NCI-H146 treated with DMSO at 0.1 percent for 48 hours (cell line): Measurements from ENCODE around the gene FGF16.
"Not testable (repeated sequence)": the region's sequence is repeated elsewhere in the genome, so short reads cannot be mapped to it uniquely, and the experiment has no call there.

Experiments
- DNase-seq: peaks from one replicate; lab custom pipeline; 2025; ENCODE audit not compliant: unreplicated experiment; lab: John Stamatoyannopoulos, UW

FGF16 gene

DNA sequence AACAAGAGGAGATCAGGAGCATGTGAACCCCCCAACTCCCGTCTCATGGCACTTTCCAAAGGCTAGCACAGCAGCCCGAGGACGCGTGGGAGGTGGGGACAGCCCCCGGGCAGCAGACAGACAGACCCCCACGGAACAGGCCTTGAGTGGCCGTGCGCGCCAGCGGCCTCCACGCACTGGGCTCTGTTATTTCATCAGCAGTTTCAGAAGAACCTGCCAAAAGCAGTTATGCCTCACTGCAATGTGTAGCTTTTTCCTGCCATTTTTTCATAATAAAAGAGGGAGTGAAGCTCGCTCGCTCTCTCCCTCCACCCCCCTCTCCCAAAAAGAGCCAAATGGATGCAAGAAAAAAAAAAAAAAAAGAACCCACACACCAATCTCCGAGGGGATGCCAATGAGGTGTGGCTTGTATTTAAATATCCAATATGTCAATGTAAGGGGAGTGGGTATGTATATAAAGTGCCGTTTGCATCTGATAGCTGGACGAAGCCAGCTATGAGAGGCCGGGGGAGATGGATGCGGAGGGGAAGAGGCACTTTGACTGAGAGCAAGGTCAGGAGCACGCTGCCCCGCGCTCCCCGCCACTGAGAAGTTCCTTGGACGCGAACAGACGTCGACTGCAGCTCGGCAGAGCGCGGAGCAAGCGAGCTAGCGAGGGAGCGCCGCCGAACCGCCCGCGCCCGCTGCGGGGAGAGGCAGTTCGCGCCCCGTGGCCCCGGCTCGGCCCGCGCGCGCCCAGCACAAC, at the start of gene FGF16:
Gene FGF16 (plus strand): TSS at position 482 of the 745 bp plus-strand sequence. CDS start 286 bp downstream, outside the sequence.
- DNase-seq: no peak

DNA sequence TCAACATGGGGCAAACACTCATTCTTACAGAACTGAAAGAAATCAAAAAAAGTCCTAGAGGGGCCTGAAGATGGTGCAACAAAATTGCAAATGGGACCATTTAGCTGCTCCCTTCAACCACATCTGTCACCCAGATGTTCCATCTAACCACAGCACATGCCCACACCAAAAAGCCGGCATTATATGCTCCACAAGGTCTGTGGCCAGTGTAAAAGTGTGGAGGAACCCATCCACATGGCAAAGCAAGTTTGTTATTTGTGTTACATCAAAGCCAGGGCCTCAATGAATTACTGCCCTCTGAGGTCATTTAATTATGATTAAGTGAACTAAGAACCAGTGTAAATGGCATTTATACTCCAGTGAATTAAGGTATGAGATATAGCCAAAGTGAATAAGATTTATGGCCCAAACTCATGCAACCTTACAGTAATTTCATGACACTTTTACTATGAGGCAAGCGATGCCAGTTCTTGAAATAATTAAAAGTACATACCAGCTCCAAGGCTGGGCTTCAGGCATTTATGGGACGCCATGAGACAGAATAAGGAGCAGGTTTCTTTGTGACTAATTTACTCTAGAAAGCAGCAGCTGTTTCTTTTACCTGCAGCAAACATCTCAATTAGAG, 48.7 kb upstream of the FGF16 start:
- DNase-seq: no peak

DNA sequence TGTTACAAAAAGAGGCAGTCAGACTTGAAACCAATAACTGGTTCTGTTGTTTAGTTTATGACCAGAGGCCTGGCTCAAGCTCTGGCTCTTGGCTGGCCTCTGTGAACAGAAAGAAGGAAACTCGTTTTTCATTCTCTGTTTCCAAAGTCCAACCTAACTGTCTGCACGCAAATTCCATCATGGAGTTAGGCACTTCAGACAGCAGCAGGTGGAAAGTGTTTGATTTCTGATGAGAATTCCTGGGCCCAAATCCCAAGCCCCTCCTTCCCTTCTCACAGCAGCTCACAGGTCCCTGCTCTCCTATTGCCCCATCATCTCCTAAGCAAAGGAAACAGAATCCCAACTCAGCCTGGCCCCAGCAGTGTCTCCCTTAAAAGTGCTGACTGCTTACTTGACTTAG, 42.8 kb upstream of the FGF16 start:
- no peak for DNase-seq

DNA sequence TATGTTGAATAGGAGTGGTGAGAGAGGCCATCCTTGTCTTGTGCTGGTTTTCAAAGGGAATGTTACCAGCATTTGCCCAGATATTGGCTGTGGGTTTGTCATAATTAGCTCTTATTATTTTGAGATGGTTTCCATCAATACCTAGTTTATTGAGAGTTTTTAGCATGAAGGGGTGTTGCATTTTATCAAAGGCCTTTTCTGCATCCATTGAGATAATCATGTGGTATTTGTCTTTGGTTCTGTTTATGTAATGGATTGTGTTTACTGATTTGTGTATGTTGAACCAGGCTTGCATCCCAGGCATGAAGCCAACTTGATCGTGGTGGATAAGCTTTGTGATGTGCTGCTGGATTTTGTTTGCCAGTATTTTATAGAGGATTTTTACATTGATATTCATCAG, 39.4 kb upstream of the FGF16 start:
- not testable (repeated sequence) for DNase-seq

DNA sequence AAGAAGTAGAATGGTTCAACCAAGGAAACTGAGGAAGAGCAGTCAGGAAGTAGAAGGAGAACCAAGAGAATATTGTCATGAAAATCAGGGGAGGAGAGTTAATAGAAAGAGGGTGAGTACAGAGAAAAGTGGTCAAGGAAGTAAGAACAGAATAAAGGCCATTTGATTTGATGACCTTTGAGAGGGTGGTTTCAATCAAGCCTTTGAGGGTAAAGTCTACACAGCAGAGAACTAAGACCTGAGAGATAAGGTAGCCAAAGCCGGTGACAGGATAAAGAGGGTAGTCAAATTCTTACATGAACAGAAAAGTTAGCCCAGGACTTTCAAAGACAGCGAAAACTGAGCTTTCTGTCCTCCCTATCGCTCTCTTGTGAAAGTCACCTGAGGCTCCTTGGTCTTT, 34.6 kb upstream of the FGF16 start:
- no peak for DNase-seq

DNA sequence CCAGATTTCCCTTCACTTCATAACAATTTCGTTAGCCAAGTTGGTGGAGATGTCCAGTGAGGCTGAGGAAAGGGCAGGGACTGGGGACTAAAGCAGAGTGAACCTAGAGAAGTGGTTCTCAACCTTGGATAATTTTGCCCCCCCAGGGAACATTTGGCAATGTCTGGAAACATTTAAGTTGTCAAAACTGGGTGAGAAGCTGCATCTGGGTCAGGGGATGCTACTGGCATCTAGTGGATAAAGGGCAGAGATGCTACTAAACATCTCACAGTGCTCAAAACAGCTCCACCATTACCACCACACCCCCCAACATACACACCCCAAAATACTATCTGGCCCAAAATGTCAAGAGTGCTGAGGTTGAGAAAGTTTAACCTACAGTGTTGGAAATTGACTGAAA, 32.0 kb upstream of the FGF16 start:
- DNase-seq: no peak

DNA sequence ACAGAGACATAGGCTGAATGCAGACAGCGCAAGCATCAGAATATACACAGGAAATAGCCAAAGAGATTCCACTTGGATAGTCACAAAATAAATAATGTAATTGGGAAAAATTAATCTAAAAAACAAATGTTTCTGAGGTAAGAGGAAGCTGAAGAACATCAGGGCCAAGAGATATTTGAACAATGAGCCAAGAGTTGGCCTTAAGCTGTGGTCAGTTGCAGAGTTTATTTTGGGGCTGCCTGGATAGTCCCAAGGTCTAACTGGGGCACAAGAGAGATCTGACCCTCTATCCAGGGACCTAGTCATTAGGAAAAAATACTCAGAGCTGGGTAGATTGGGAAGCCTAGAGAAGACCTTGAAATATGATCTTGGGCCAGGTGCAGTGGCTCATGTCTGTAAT, 31.3 kb upstream of the FGF16 start:
- DNase-seq: no peak

DNA sequence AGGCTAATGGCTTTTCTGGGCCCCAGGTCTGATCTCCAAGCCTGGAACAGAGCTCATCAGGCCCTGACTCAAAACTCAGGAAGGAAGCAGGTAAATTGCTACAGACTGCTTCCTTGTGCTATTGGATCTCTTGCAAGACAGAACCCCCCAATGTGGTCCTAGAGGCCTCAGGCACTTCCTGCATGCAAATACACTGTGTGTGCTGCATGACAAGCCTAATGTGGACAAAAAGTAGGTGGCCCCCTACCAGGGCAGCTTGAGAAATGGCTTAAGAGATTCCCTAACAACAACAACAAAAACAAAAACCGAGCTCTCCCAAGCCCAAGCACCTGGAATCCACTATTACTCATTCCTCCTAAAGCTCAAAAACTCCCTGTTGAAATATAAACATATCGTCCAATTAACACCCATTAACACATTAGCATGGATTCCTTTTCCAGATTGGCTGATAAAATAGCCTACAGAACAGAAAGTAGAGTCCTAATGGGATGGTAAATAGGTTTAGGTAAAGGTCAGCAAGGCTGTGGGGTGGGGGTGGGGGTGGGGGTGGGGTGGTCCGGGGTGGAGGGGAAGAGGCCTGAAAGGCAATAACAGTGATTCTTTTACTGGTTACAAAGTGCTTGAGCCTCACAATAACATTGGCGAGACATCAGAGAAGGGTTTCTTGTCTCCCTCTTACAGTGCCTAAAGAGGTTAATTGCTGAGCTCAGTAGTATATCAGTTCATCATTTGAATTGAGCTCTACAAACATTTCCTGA, 24.1 kb upstream of the FGF16 start:
- DNase-seq: no peak

DNA sequence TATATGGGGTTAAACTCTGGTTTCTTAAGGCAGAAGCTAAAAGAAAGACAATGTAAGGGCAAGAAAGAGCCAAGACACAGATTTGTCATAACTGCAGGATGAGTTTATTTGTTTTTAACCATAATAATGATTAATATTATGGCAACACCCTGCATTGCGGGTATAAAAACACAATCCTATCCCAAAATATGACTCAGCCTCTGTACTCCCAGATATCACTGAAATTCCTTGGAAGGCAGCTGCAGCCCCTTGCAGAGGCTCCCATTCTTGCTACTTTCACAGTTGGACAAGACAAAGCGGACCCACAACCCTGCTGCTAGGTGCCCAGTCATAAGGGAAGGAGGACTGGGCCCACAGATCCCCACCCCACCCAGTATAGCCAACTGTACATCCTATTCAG, 20.4 kb upstream of the FGF16 start:
- no peak for DNase-seq

DNA sequence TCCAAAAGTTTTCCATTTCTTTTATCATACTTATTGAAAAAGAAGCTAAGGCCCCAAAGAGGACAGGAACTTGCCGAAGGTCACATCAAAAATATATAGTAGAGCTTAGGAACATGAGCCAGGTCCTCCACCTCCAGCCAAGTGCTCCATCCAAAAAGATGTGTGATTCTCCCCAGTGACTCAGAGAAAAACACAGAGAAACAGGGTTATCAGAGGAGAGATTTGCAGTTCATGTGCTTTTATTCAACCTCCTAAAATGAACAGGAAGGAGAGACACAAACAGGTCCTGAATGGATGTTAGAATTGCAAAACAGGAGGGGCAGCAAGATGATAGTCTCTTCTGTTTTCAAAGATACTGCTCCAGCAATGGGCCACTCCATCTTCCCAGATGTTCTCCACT, 19.6 kb upstream of the FGF16 start:
- no peak for DNase-seq

DNA sequence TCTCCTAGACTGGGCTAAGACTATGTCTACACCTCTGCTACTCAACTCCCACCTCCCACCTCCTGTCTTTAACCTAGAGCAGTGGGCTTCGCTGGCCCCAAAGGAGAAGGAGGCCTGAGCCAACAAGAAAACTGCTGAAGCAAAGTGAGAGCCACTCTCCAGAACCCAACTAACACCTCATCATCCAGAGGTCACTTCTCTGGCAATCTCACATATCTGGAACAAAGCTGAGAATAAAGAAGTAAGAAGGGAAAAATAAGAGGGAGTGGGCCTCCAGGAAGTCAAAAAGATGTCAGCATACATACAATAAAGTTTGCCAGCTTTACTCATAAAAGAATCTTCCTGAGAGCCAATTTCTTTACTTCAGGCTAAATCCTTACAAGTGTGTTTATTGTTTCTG, 18.6 kb upstream of the FGF16 start:
- DNase-seq: no peak

DNA sequence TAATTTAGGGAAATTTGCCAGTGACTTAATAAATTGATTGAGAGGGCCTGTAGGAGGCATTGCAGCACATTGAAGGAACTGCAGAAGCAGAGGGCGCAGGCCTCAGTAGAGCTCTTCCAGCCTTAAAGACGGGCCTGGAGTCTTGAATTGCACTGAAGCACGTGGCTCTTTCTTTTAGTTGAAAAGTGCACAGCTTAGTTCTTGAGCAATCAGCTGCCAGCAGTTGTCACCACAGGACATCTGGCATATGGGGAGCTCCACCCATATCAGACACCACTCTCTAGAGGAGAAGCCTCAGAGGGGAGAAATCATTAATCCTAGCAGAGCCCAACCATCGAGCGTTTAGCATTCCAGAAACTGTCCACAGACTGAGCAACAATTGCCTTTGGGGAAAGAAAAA, 16.0 kb upstream of the FGF16 start:
- DNase-seq: no peak

DNA sequence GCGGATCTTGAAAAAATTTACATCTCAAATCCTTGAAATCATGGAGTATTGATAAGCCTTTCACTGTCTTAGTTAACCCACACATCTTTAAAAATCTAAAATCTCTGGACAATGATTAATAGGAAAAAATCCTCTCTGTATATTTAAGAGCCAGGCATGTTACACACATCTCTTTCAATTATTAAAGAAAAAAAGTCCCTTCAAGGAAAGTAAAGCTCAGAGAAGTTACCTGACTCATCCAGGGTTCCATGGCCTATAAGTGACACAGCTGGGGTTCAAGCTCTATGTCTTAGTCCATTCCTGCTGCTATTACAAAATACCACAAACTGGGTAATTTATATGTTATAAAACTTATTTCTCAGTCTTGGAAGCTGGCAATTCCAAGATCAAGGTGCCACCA, 14.2 kb upstream of the FGF16 start:
- DNase-seq: no peak

DNA sequence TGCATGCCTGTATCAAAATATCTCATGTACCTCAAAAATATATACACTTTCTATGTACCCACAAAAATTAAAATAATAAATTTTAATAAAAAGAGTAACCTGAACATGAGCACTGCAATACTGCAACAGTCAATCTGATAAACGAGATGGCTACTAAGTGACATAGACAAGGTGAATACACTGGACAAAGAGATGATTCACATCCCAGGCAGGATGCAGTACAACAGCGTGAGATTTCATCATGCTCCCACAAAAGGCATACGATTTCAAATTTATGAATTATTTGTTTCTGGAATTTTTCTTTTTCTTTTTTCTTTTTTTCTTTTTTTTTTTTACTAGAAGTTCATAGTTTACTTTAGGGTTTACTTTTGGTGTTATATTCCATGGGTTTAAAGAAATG, 12.2 kb upstream of the FGF16 start:
- DNase-seq: no peak

DNA sequence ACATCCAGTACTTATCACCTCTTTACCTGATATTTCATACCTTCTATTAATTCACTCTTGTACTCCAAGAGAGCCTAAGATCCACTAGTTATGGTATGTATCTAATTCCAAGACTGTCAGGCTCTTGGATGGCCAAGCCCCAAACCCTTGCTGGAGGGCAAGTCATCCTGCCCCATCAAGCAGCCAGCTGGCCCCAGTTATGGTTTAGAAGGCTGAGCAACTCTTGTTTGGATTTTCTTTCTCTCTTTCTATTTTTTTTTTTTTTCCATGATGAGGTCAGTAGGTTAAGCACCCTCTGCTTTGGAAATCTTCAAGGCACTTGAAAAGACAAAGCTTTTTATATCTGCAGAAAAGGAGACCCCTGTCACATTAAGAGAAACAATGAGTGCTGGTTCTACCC, 10.9 kb upstream of the FGF16 start:
- DNase-seq: no peak

DNA sequence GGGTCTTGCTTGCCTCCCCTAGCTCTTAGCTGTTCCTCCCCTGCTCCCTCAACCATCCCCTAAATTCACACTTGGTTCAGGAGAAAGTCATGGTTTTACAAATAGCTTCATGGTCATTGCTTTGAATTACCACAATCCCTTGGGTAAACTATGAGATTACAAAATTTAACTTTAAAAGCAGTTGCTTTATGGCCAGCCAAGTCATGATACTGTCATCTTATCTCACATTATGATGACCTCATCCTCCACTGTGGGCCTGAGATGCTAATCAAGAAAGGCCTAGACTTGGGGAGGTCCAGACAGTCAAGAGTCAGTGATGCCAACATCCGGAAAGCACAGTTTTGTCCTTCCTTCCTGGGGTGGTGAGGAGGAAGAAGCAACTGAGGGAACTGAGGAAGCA, 10.5 kb upstream of the FGF16 start:
- DNase-seq: no peak

DNA sequence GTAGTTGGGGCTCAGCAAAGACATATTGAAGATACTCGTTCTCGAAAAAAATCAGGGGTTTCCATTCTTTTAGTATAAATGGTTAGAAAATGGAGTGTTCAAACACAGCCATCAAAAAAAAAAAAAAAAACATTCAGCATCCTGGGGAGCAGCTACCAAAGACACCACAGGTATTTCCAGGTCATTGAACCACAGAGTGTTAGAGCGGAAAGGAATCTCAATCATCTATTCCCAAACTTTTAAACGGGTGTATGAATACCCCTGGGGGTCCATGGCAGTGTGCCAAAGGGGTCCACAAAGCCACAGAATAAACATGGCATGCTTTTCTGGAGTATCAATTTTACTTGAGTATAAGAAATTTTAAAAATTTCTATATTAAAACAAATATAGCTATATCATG, 6.9 kb upstream of the FGF16 start:
- no peak for DNase-seq

DNA sequence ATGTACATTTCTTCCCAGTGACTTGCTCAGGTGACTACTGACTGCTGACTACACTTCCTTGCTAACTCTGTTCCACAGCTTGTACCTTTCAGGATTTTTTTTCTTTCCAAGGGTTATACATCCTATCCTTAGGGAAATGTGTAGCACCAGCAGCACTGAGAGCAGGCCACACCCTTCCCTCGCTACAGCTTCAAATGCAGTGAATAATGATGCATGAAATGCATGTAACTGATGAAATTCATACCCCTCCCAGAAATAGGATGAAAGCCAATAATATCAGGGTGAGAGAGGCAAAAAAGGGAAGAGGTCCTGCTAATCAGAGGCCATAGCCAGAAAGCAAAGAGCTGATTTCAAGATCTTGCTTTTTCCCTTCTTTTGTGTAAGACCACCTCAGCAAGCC, 6.2 kb upstream of the FGF16 start:
- DNase-seq: no peak

DNA sequence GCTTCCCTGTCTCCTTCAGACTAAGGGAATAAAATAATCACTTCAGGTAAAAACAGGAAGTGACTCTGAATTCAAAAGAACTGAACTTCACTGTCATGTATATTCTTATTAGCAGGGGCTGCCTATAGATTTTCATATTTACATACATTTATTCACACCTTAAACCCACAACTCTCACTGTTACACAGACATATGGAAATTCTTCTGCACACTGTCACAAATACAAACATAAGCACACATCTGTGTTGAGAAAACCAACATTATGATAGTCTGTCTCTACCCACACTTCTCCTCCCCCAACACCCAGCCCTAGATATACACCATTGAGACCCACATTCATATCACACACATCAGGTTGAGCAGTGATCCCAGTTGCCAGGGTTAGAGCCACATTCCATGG, 5.7 kb upstream of the FGF16 start:
- no peak for DNase-seq

DNA sequence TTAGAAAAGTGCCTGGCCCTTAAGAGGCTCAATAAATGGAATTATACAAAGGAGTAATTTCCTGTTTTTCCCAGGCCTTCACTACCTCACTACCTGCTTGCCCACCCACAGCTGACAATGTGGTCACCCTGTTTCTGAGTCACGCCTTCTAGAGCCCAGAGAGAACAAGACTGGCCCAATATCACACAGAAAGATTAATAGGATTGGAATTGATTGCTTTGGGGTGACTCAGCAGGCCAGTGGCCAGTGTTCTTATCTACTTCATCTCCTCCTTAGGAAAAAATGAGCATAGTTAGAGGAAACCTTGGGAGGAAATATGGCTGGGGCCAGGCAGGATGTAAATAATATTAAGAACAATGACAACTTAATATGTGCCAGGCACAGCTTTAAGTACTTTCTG, 4.5 kb upstream of the FGF16 start:
- no peak for DNase-seq

DNA sequence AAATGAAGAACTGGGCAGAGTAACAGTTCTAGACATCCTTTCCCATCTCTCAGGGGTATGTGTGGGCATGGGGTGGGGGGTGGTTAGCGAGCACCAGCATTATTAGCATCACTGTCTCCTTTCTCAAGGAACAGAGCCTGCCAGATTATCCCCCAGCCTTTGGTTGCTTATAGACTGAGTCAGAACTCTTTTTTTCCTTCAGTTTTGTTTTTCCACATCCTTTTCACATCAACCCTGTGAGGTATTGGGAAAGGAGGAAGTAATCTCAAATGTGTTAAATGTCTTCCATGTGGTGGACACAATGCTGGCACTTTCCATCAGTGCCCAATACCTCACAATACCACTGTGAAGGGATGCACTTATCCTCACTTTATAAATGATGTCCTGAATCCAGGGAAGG, 3.1 kb upstream of the FGF16 start:
- DNase-seq: no peak

DNA sequence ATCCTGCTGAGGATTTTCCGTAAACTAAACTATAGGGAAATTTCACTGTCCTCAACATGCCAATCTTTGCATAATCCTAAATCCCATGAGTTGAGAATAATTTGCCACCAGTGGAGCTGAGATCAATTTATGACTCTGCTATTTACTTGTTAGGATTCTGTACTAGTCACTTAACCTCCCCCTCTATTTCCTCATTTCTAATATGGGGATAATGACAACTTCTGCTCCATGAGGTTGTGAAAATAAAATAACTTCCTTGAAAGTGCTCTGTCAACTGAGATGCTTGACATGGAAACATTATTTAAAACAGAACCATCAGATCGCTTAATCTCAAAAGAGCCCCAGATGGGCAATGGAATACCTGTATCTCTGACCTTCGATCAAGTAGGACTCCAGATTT, 2.6 kb upstream of the FGF16 start:
- DNase-seq: no peak
